ENCODE measurements around the gene RNF152. TPM values are rescaled to one million over a fixed set of nuclear protein-coding genes. Genes with fewer than 3 reads are reported as not detected.
"Not testable (repeated sequence)": the region's sequence is repeated elsewhere in the genome, so short reads cannot be mapped to it uniquely, and the experiment has no call there.

Gene RNF152
- total RNA-seq, 3 donors from 2014 or later (not counting 1 experiment from before 2014, with no cell fraction given), result 0.49 to 1.3 (median 0.50) TPM

- intact Hi-C loops (cut with micrococcal nuclease), result no loop called here
- no peaks in the 10 kb centered on the region for H3K9me3 ChIP-seq (ENCODE audit: control insufficient read depth, insufficient read depth, low read length)
- Mint-ChIP-seq H3K9me3 (no peaks in the 10 kb centered on the region), H3K27ac (no peak overlapping the region), H3K4me3 (no peak overlapping the region), H3K36me3 (no peaks in the 10 kb centered on the region), H3K4me1 (no peaks in the 10 kb centered on the region), H3K27me3 (ENCODE audit: low read depth in 2 of 2) (peaks cover 18 to 39% of the 10 kb centered on the region in 2 donors)
- WGBS (ENCODE audit: insufficient coverage), result 90% methylated on average over 6 of the region's 6 CpGs
- no peak for ATAC-seq
- H3K27ac ChIP-seq (ENCODE audit: low read length), result no peak overlapping the region
- DNase-seq, result no peak
- H3K4me3 ChIP-seq (ENCODE audit: low read length), result no peak overlapping the region
- no peaks in the 10 kb centered on the region for H3K36me3 ChIP-seq (ENCODE audit: control insufficient read depth, insufficient read depth, low read length)
- no peaks in the 10 kb centered on the region for H3K27me3 ChIP-seq (ENCODE audit: control insufficient read depth, insufficient read depth, low read length)
- no peaks in the 10 kb centered on the region for H3K4me1 ChIP-seq (ENCODE audit: control insufficient read depth, insufficient read depth, low read length)
- no peak for TF ChIP-seq CTCF (IDR thresholded peaks at IDR 0.05)
Observed at GRCh38 chr18:61797696-61798590, 94.9 kb downstream of the RNF152 start.

- Histone ChIP-seq H3K9me3 (ENCODE audit: control insufficient read depth, insufficient read depth, low read length) (no peaks in the 10 kb centered on the region), H3K4me3 (ENCODE audit: low read length) (no peak overlapping the region), H3K4me1 (ENCODE audit: control insufficient read depth, insufficient read depth, low read length) (no peaks in the 10 kb centered on the region), H3K27me3 (ENCODE audit: control insufficient read depth, insufficient read depth, low read length) (no peaks in the 10 kb centered on the region), H3K27ac (ENCODE audit: low read length) (no peak overlapping the region), H3K36me3 (ENCODE audit: control insufficient read depth, insufficient read depth, low read length) (no peaks in the 10 kb centered on the region)
- peaks cover 8% of the 10 kb centered on the region for H3K36me3 Mint-ChIP-seq
- H3K27me3 Mint-ChIP-seq (ENCODE audit: low read depth in 2 of 2), result peaks cover 27 to 48% of the 10 kb centered on the region in 2 donors
- no peak for DNase-seq
- no peak for ATAC-seq
- H3K27ac Mint-ChIP-seq, result no peak overlapping the region
- intact Hi-C loops (cut with micrococcal nuclease), result no loop called here
- no peaks in the 10 kb centered on the region for H3K4me1 Mint-ChIP-seq
- 96% methylated on average over 2 of the region's 3 CpGs for WGBS (ENCODE audit: insufficient coverage)
- no peak overlapping the region for H3K4me3 Mint-ChIP-seq
- H3K9me3 Mint-ChIP-seq, result peaks cover 2 to 8% of the 10 kb centered on the region in 2 donors
- TF ChIP-seq CTCF (IDR thresholded peaks at IDR 0.05), result no peak
Observed at GRCh38 chr18:61791031-61791430, 101.8 kb downstream of the RNF152 start.

- peaks cover 20 to 45% of the 10 kb centered on the region in 2 donors for H3K27me3 Mint-ChIP-seq (ENCODE audit: low read depth in 2 of 2)
- H3K4me1 ChIP-seq (ENCODE audit: control insufficient read depth, insufficient read depth, low read length); H3K9me3 Mint-ChIP-seq; H3K36me3 ChIP-seq (ENCODE audit: control insufficient read depth, insufficient read depth, low read length); intact Hi-C loops (cut with micrococcal nuclease); H3K27me3 ChIP-seq (ENCODE audit: control insufficient read depth, insufficient read depth, low read length); H3K27ac Mint-ChIP-seq; H3K4me3 Mint-ChIP-seq; DNase-seq; H3K9me3 ChIP-seq (ENCODE audit: control insufficient read depth, insufficient read depth, low read length); ATAC-seq; H3K27ac ChIP-seq (ENCODE audit: low read length); H3K4me1 Mint-ChIP-seq; H3K36me3 Mint-ChIP-seq; H3K4me3 ChIP-seq (ENCODE audit: low read length): not testable (repeated sequence)
- WGBS (ENCODE audit: insufficient coverage), result 29% methylated on average over 1 of the region's 1 CpG
Observed at GRCh38 chr18:61787011-61787670, 105.7 kb downstream of the RNF152 start.

- no peaks in the 10 kb centered on the region for H3K4me1 ChIP-seq (ENCODE audit: control insufficient read depth, insufficient read depth, low read length)
- peaks cover 16 to 38% of the 10 kb centered on the region in 2 donors for H3K27me3 Mint-ChIP-seq (ENCODE audit: low read depth in 2 of 2)
- peaks cover 8% of the 10 kb centered on the region for H3K36me3 Mint-ChIP-seq
- H3K36me3 ChIP-seq (ENCODE audit: control insufficient read depth, insufficient read depth, low read length), result no peaks in the 10 kb centered on the region
- H3K27ac ChIP-seq (ENCODE audit: low read length), result no peak overlapping the region
- H3K27ac Mint-ChIP-seq, result no peak overlapping the region
- H3K4me3 Mint-ChIP-seq, result no peak overlapping the region
- H3K4me3 ChIP-seq (ENCODE audit: low read length), result no peak overlapping the region
- whole genome bisulfite sequencing (ENCODE audit: insufficient coverage), result 40% methylated on average over 1 of the region's 3 CpGs
- TF ChIP-seq CTCF (IDR thresholded peaks at IDR 0.05), result no peak
- H3K9me3 ChIP-seq (ENCODE audit: control insufficient read depth, insufficient read depth, low read length), result no peaks in the 10 kb centered on the region
- no peaks in the 10 kb centered on the region for H3K27me3 ChIP-seq (ENCODE audit: control insufficient read depth, insufficient read depth, low read length)
- DNase-seq, result no peak
- no peaks in the 10 kb centered on the region for H3K4me1 Mint-ChIP-seq
- intact Hi-C loops (cut with micrococcal nuclease), result no loop called here
- ATAC-seq, result no peak
- H3K9me3 Mint-ChIP-seq, result peaks cover 2 to 8% of the 10 kb centered on the region in 2 donors
Observed at GRCh38 chr18:61785588-61785987, 107.2 kb downstream of the RNF152 start.
